Calu3 (cell line): ENCODE measurements around the gene DNAJC27. TPM values are rescaled to one million over a fixed set of nuclear protein-coding genes. Genes with fewer than 3 reads are reported as not detected.

Experiments used
- BruUV-seq: library from RNA; stranded (reverse); fragments of 400-500 nt; replicated peaks from 2 replicates; lab custom pipeline; 2021; lab: Mats Ljungman, UMichigan
- CTCF ChIA-PET: fragments of 300-600 bp; sonication (Branson Sonifier 250); formaldehyde crosslinking; loops from one replicate; lab custom pipeline; 2022; ENCODE audit warnings: antibody characterized with exemption; lab: Charles Lee
- DNase-seq: peaks from one replicate; pipeline ENCODE4 v3.0.0; 2022
- H3K27ac Mint-ChIP-seq: one replicate; pipeline ENCODE4 v1.8.0; 2022; ENCODE audit warnings: mixed read lengths; ENCODE audit not compliant: unreplicated experiment
- H3K27me3 Mint-ChIP-seq: one replicate; pipeline ENCODE4 v1.8.0; 2022; ENCODE audit warnings: mixed read lengths; ENCODE audit not compliant: unreplicated experiment
- H3K36me3 Mint-ChIP-seq: one replicate; pipeline ENCODE4 v1.8.0; 2022; ENCODE audit warnings: mild to moderate bottlenecking, moderate library complexity, mixed read lengths; ENCODE audit not compliant: insufficient read depth, unreplicated experiment
- H3K4me1 Mint-ChIP-seq: one replicate; pipeline ENCODE4 v1.8.0; 2022; ENCODE audit warnings: mild to moderate bottlenecking, low read depth, mixed read lengths; ENCODE audit not compliant: unreplicated experiment
- H3K4me3 Mint-ChIP-seq: one replicate; pipeline ENCODE4 v1.8.0; 2022; ENCODE audit warnings: mild to moderate bottlenecking, low read depth, moderate library complexity, mixed read lengths; ENCODE audit not compliant: unreplicated experiment
- H3K9me3 Mint-ChIP-seq: one replicate; pipeline ENCODE4 v1.8.0; 2022; ENCODE audit warnings: low read depth, mixed read lengths; ENCODE audit not compliant: unreplicated experiment
- CTCF ChIP-seq: fragments of 200-600 bp; IDR thresholded peaks from one replicate; pipeline ENCODE4 v1.8.0; 2022; ENCODE audit warnings: antibody characterized with exemption; ENCODE audit not compliant: unreplicated experiment
- intact Hi-C: fragments of 100-400 bp; cut with micrococcal nuclease; formaldehyde crosslinking; loops from one replicate; pipeline ENCODE4 v1.10.0; 2022; ENCODE audit not compliant: unreplicated experiment
- total RNA-seq: library from RNA; stranded (reverse); gene quantifications from 2 replicates; pipeline ENCODE4 v1.2.3, GENCODE V29; 2022

DNAJC27 gene
- total RNA-seq, 1 experiment from 2014 or later, result 4.6 TPM

GRCh38 chr2:24970483-24971285 is 1.1 kb downstream of the DNAJC27 start:
- intact Hi-C loops, result no loop called here
- peaks cover 28% of the 10 kb centered on the region for H3K36me3 Mint-ChIP-seq
- no peaks in the 10 kb centered on the region for H3K9me3 Mint-ChIP-seq
- TF ChIP-seq CTCF, result no peak
- no peak for DNase-seq
- H3K27me3 Mint-ChIP-seq, result no peaks in the 10 kb centered on the region
- peak overlapping the region; percentile 100 for H3K27ac Mint-ChIP-seq
- peak overlapping the region; percentile 99 for H3K4me3 Mint-ChIP-seq
- BruUV-seq, result no TSS peak
- peaks cover 6% of the 10 kb centered on the region for H3K4me1 Mint-ChIP-seq
- CTCF ChIA-PET, result interaction anchor here (0.6 kb wide), 1 partner anchor 171 kb away, joined by 5 read pairs; no protein-coding TSS in a partner anchor

- no peak for TF ChIP-seq CTCF
- Mint-ChIP-seq H3K27ac (no peak overlapping the region), H3K4me3 (no peak overlapping the region), H3K4me1 (peaks cover 6% of the 10 kb centered on the region), H3K36me3 (peaks cover 29% of the 10 kb centered on the region), H3K9me3 (no peaks in the 10 kb centered on the region), H3K27me3 (no peaks in the 10 kb centered on the region)
- CTCF ChIA-PET, result no interaction called here
- BruUV-seq, result no TSS peak
- intact Hi-C loops, result no loop called here
- no peak for DNase-seq
Measured at GRCh38 chr2:24969784-24970183, 2.0 kb downstream of the DNAJC27 start.

GRCh38 chr2:24961903-24962302 is 9.9 kb downstream of the DNAJC27 start:
- H3K9me3 Mint-ChIP-seq, result no peaks in the 10 kb centered on the region

GRCh38 chr2:24959761-24960160 is 12.0 kb downstream of the DNAJC27 start:
- no peak for DNase-seq
- no peak overlapping the region for H3K27ac Mint-ChIP-seq
- no TSS peak for BruUV-seq
- CTCF ChIA-PET, result no interaction called here
- peaks cover 11% of the 10 kb centered on the region for H3K36me3 Mint-ChIP-seq
- H3K27me3 Mint-ChIP-seq, result no peaks in the 10 kb centered on the region
- H3K4me1 Mint-ChIP-seq, result no peaks in the 10 kb centered on the region
- no peak for TF ChIP-seq CTCF
- no peak overlapping the region for H3K4me3 Mint-ChIP-seq
- peaks cover 5% of the 10 kb centered on the region for H3K9me3 Mint-ChIP-seq
- intact Hi-C loops, result no loop called here

More at GRCh38 chr2:24961903-24962302, 9.9 kb downstream of the DNAJC27 start:
- intact Hi-C loops, result no loop called here
- Mint-ChIP-seq H3K27ac (no peak overlapping the region), H3K27me3 (no peaks in the 10 kb centered on the region), H3K4me1 (no peaks in the 10 kb centered on the region), H3K4me3 (no peak overlapping the region), H3K36me3 (peaks cover 18% of the 10 kb centered on the region)
- no TSS peak for BruUV-seq
- no peak for DNase-seq
- CTCF ChIA-PET, result no interaction called here
- TF ChIP-seq CTCF, result no peak
